Neural cell (in vitro differentiated cells): ENCODE measurements around the gene SYF2. TPM values are rescaled to one million over a fixed set of nuclear protein-coding genes. Genes with fewer than 3 reads are reported as not detected.

Source experiments
- H2AFZ ChIP-seq: fragments of 200-600, 300-800 bp; sonication (generic), shearing (Covaris generic); 2 replicates; pipeline ENCODE4 v1.6.0; 2014; ENCODE audit warnings: low read depth, mild to moderate bottlenecking, antibody characterized with exemption, low read length, moderate library complexity
- H3F3A ChIP-seq: fragments of 200-600 bp; shearing (Covaris generic); 2 replicates; pipeline ENCODE4 v1.6.1; 2016; ENCODE audit warnings: mild to moderate bottlenecking, moderate library complexity, mixed read lengths, antibody characterized with exemption, low read length; ENCODE audit not compliant: insufficient read depth, poor library complexity, severe bottlenecking
- H3K27ac ChIP-seq: fragments of 200-600, 300-800 bp; sonication (generic), shearing (Covaris generic); 2 replicates; pipeline ENCODE4 v1.5.1; 2014; ENCODE audit warnings: mild to moderate bottlenecking, low read length, moderate library complexity
- H3K27me3 ChIP-seq: fragments of 300-800, 200-600 bp; sonication (generic), shearing (Covaris generic); 2 replicates; pipeline ENCODE4 v1.6.0; 2014; ENCODE audit warnings: mild to moderate bottlenecking, low read depth, low read length, moderate library complexity; ENCODE audit not compliant: insufficient read depth
- H3K36me3 ChIP-seq: fragments of 300-800, 200-600 bp; sonication (generic), shearing (Covaris generic); 2 replicates; pipeline ENCODE4 v1.5.1; 2014; ENCODE audit warnings: mild to moderate bottlenecking, antibody characterized with exemption, low read length, moderate library complexity; ENCODE audit not compliant: insufficient read depth
- H3K4me2 ChIP-seq: fragments of 300-800, 200-600 bp; sonication (generic), shearing (Covaris generic); 2 replicates; pipeline ENCODE4 v1.6.0; 2014; ENCODE audit warnings: mild to moderate bottlenecking, low read length
- H3K4me3 ChIP-seq: fragments of 300-800, 200-600 bp; sonication (generic), shearing (Covaris generic); 2 replicates; pipeline ENCODE4 v1.5.1; 2014; ENCODE audit warnings: mild to moderate bottlenecking, low read length, moderate library complexity
- H3K79me2 ChIP-seq: fragments of 200-600 bp; shearing (Covaris generic); replicated peaks from 2 replicates; pipeline ENCODE4 v1.6.0; 2014; ENCODE audit warnings: mild to moderate bottlenecking, low read length, moderate library complexity; ENCODE audit not compliant: insufficient read depth
- H3K9ac ChIP-seq: fragments of 300-800, 200-600 bp; sonication (generic), shearing (Covaris generic); 2 replicates; pipeline ENCODE4 v1.6.1; 2016; ENCODE audit warnings: mild to moderate bottlenecking, low read length, mixed read lengths
- H3K9me2 ChIP-seq: fragments of 200-600 bp; shearing (Covaris generic); 2 replicates; pipeline ENCODE4 v1.6.1; 2016; ENCODE audit warnings: mild to moderate bottlenecking, low read length, mixed read lengths; ENCODE audit not compliant: insufficient read depth
- H3K9me3 ChIP-seq: fragments of 200-600, 300-800 bp; sonication (generic), shearing (Covaris generic); 2 replicates; pipeline ENCODE4 v1.6.1; 2016; ENCODE audit warnings: mild to moderate bottlenecking, mixed run types, low read length, moderate library complexity, mixed read lengths
- H4K20me1 ChIP-seq: fragments of 200-600 bp; shearing (Covaris generic); 2 replicates; pipeline ENCODE4 v1.6.1; 2016; ENCODE audit warnings: mild to moderate bottlenecking, mixed run types; ENCODE audit not compliant: insufficient read depth
- EP300 ChIP-seq: fragments of 450-650 bp; conservative IDR thresholded peaks from 2 replicates; pipeline ENCODE4 v1.6.1; 2014; ENCODE audit warnings: antibody characterized with exemption, mild to moderate bottlenecking, moderate library complexity; ENCODE audit not compliant: poor library complexity, severe bottlenecking
- EZH2 ChIP-seq: fragments of 200-600, 300-800 bp; shearing (Covaris generic), sonication (generic); IDR thresholded peaks from 2 replicates; pipeline ENCODE4 v1.6.1; 2014; ENCODE audit warnings: antibody characterized with exemption, low read length, borderline replicate concordance, mild to moderate bottlenecking; ENCODE audit not compliant: insufficient read depth, poor library complexity, severe bottlenecking
- MXI1 ChIP-seq: fragments of 450-650 bp; conservative IDR thresholded peaks from 2 replicates; pipeline ENCODE4 v1.6.1; 2014; ENCODE audit warnings: antibody characterized with exemption, mild to moderate bottlenecking; ENCODE audit not compliant: poor library complexity, severe bottlenecking
- POLR2AphosphoS5 ChIP-seq: IDR thresholded peaks from 2 replicates; pipeline ENCODE4 v1.6.1; 2012
- RAD21 ChIP-seq: fragments of 450-650 bp; conservative IDR thresholded peaks from 2 replicates; pipeline ENCODE4 v1.6.1; 2014; ENCODE audit warnings: antibody characterized with exemption, mild to moderate bottlenecking, moderate library complexity
- SMC3 ChIP-seq: fragments of 450-650 bp; conservative IDR thresholded peaks from 2 replicates; pipeline ENCODE4 v1.6.1; 2014; ENCODE audit warnings: antibody characterized with exemption, mild to moderate bottlenecking, moderate library complexity; ENCODE audit not compliant: poor library complexity
- TAF1 ChIP-seq: IDR thresholded peaks from 2 replicates; pipeline ENCODE4 v1.6.1; 2012; ENCODE audit warnings: low read depth
- polyA plus RNA-seq: library from polyadenylated mRNA; depleted of rRNA; stranded (reverse); fragments of >200 nt; gene quantifications from 2 replicates; pipeline ENCODE4 v1.2.3, GENCODE V29; 2014
- TF ChIP-seq, protein P1 (sequence below): IDR thresholded peaks from 2 replicates; pipeline ENCODE4 v1.6.1; 2012; ENCODE audit warnings: borderline replicate concordance
- TF ChIP-seq, protein P2 (sequence below): fragments of 450-650 bp; IDR thresholded peaks from 2 replicates; pipeline ENCODE4 v1.5.1; 2014; ENCODE audit warnings: antibody characterized with exemption, mild to moderate bottlenecking, moderate library complexity; ENCODE audit not compliant: poor library complexity, severe bottlenecking

The SYF2 gene
- polyA plus RNA-seq, 1 donor from 2014 or later: 94.1 TPM

DNA sequence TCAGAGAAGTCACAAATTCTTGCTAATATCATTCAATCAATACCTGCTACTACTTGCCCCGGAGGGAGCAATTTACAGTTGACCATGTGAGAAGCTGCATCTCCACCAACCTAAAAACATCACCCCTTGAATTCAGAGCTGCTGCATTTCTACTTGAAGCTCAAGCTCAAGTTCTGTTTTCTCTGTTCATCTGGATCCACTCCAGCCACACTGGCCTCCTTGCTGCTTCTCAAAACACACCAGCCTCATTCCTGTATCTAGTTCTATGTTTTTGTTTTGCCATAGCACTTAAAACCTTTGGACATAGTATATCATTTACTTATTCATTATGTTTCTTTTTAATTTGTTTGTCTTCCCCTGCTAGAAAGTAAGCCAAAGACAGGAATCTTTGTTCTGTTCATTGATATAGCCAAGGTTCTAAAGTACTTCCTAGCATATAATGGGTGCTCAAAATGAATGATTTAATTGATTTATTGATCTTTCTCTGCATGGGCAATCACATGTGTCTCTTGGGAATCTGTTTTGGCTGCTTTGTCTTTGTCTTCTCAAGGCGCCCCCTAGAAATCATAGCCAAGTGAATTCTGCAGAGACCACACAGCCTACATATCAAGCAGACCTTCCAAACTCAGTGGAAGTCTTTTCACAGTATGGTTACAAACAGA is 23.6 kb downstream of the SYF2 start:
- Histone ChIP-seq H3K4me3 (no peak overlapping the region), H3K9me2 (no peaks in the 10 kb centered on the region), H3F3A (no peaks in the 10 kb centered on the region), H3K4me2 (no peak overlapping the region), H3K36me3 (no peaks in the 10 kb centered on the region), H3K27ac (no peak overlapping the region), H3K9me3 (no peaks in the 10 kb centered on the region), H3K27me3 (no peaks in the 10 kb centered on the region), H3K79me2 (no peaks in the 10 kb centered on the region), H2AFZ (no peak overlapping the region), H3K9ac (no peak overlapping the region), H4K20me1 (no peaks in the 10 kb centered on the region)
- TF ChIP-seq SMC3 (no peak), RAD21 (no peak), EZH2 (no peak), POLR2AphosphoS5 (no peak), MXI1 (no peak), TAF1 (no peak), EP300 (no peak)
- TF ChIP-seq, protein P1, sequence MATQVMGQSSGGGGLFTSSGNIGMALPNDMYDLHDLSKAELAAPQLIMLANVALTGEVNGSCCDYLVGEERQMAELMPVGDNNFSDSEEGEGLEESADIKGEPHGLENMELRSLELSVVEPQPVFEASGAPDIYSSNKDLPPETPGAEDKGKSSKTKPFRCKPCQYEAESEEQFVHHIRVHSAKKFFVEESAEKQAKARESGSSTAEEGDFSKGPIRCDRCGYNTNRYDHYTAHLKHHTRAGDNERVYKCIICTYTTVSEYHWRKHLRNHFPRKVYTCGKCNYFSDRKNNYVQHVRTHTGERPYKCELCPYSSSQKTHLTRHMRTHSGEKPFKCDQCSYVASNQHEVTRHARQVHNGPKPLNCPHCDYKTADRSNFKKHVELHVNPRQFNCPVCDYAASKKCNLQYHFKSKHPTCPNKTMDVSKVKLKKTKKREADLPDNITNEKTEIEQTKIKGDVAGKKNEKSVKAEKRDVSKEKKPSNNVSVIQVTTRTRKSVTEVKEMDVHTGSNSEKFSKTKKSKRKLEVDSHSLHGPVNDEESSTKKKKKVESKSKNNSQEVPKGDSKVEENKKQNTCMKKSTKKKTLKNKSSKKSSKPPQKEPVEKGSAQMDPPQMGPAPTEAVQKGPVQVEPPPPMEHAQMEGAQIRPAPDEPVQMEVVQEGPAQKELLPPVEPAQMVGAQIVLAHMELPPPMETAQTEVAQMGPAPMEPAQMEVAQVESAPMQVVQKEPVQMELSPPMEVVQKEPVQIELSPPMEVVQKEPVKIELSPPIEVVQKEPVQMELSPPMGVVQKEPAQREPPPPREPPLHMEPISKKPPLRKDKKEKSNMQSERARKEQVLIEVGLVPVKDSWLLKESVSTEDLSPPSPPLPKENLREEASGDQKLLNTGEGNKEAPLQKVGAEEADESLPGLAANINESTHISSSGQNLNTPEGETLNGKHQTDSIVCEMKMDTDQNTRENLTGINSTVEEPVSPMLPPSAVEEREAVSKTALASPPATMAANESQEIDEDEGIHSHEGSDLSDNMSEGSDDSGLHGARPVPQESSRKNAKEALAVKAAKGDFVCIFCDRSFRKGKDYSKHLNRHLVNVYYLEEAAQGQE: no peak
- TF ChIP-seq, protein P2, sequence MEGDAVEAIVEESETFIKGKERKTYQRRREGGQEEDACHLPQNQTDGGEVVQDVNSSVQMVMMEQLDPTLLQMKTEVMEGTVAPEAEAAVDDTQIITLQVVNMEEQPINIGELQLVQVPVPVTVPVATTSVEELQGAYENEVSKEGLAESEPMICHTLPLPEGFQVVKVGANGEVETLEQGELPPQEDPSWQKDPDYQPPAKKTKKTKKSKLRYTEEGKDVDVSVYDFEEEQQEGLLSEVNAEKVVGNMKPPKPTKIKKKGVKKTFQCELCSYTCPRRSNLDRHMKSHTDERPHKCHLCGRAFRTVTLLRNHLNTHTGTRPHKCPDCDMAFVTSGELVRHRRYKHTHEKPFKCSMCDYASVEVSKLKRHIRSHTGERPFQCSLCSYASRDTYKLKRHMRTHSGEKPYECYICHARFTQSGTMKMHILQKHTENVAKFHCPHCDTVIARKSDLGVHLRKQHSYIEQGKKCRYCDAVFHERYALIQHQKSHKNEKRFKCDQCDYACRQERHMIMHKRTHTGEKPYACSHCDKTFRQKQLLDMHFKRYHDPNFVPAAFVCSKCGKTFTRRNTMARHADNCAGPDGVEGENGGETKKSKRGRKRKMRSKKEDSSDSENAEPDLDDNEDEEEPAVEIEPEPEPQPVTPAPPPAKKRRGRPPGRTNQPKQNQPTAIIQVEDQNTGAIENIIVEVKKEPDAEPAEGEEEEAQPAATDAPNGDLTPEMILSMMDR: no peak

DNA sequence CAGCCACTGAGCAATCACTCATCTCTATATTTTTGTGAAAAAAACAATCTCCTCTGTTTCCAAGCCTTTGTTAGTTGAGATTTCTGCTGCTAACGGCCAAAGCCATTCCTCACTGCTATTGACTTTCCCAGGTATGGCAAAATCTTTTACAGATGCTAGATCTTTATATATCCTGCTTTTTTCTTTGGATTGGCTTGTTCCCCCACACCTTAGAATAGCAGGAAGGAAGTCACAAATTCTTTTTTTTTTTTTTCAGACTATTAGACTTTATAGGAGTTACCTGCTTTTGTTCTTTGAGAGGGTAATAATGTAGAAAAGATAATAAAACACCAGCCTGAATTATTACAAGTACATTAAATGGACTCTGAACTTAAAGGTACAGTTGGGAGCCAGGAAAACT is 24.2 kb downstream of the SYF2 start:
- no peaks in the 10 kb centered on the region for H3K9me3 ChIP-seq
- H3F3A ChIP-seq: no peaks in the 10 kb centered on the region
- no peaks in the 10 kb centered on the region for H4K20me1 ChIP-seq
- H3K4me3 ChIP-seq: no peak overlapping the region
- no peaks in the 10 kb centered on the region for H3K27me3 ChIP-seq
- no peak overlapping the region for H3K9ac ChIP-seq
- H3K36me3 ChIP-seq: no peaks in the 10 kb centered on the region
- no peak overlapping the region for H3K27ac ChIP-seq
- no peak overlapping the region for H2AFZ ChIP-seq
- H3K9me2 ChIP-seq: no peaks in the 10 kb centered on the region
- no peak overlapping the region for H3K4me2 ChIP-seq
- TF ChIP-seq EZH2 (no peak), SMC3 (no peak), EP300 (no peak), POLR2AphosphoS5 (no peak), TAF1 (no peak), RAD21 (no peak), MXI1 (no peak)
- TF ChIP-seq, protein P1: no peak
- TF ChIP-seq, protein P2: no peak
- H3K79me2 ChIP-seq: no peaks in the 10 kb centered on the region
